Endothelial cell of umbilical vein (primary cell): ENCODE results near the gene DNAH1. TPM values are rescaled to one million over a fixed set of nuclear protein-coding genes. Genes with fewer than 3 reads are reported as not detected.

Experiments
- BruUV-seq: library from RNA; stranded (reverse); fragments of 400-500 nt; replicated peaks from 2 replicates; lab custom pipeline; 2021; lab: Mats Ljungman, UMichigan
- CTCF ChIA-PET: fragments of 300-600, 350-600 bp; sonication (Branson Sonifier 250); formaldehyde crosslinking; loops from one replicate; lab custom pipeline; 2021; ENCODE audit warnings: antibody characterized with exemption, inconsistent platforms; lab: Charles Lee
- POLR2A ChIA-PET: fragments of 300-600, 350-600 bp; sonication (Branson Sonifier 250); formaldehyde crosslinking; loops from one replicate; lab custom pipeline; 2021; ENCODE audit warnings: antibody characterized with exemption, inconsistent platforms; lab: Charles Lee
- DNase-seq: peaks from one replicate; pipeline ENCODE4 v3.0.0-alpha.2; 2011; ENCODE audit warnings: low read depth, low spot score
- FAIRE-seq: peaks from 2 replicates; lab custom pipeline; 2011; peaks lifted over from hg19 to GRCh38; lab: Jason Lieb, UNC
- H2AFZ ChIP-seq: 2 replicates; pipeline ENCODE4 v1.6.0; 2012; ENCODE audit warnings: low read depth, low read length, control low read depth, inconsistent platforms
- H3K27ac ChIP-seq: 2 replicates; pipeline ENCODE4 v1.5.1; 2011; ENCODE audit warnings: low read depth, mild to moderate bottlenecking, control low read depth, low read length, moderate library complexity; ENCODE audit not compliant: insufficient read depth
- H3K27me3 ChIP-seq, 2 experiments: 2 replicates each; pipeline versions ENCODE4 v1.6.0 to v1.6.1; 2011; ENCODE audit warnings: low read length in 2 of 2, mixed read lengths in 1 of 2; ENCODE audit not compliant: control insufficient read depth in 2 of 2, insufficient read depth in 2 of 2
- H3K36me3 ChIP-seq, 2 experiments: 2 replicates in 1 of 2; 3 replicates in 1 of 2; pipeline ENCODE4 v1.5.1; 2011; ENCODE audit warnings: low read length in 2 of 2, mild to moderate bottlenecking in 1 of 2, moderate library complexity in 1 of 2; ENCODE audit not compliant: control insufficient read depth in 2 of 2, insufficient read depth in 2 of 2; ENCODE audit errors: extremely low read depth in 1 of 2
- H3K4me1 ChIP-seq: 3 replicates; pipeline ENCODE4 v1.5.1; 2011; ENCODE audit warnings: mild to moderate bottlenecking, low read length; ENCODE audit not compliant: control insufficient read depth, insufficient read depth; ENCODE audit errors: extremely low read depth
- H3K4me2 ChIP-seq: 2 replicates; pipeline ENCODE4 v1.6.1; 2011; ENCODE audit warnings: low read length, control low read depth, mixed read lengths; ENCODE audit not compliant: insufficient read depth
- H3K4me3 ChIP-seq, 3 experiments: fragments of 200-600 bp in 1 of 3; sonication (generic), shearing (Covaris generic) in 1 of 3; replicated peaks in 1 of 3; 2 replicates each; pipeline ENCODE4 v1.5.1; 2011 to 2016; ENCODE audit warnings: control low read depth in 3 of 3, low read length in 3 of 3, mild to moderate bottlenecking in 2 of 3, inconsistent platforms in 1 of 3, low read depth in 1 of 3, moderate library complexity in 1 of 3; ENCODE audit not compliant: insufficient read depth in 1 of 3
- H3K79me2 ChIP-seq: 2 replicates; pipeline ENCODE4 v1.6.0; 2012; ENCODE audit warnings: low read length, inconsistent platforms; ENCODE audit not compliant: control insufficient read depth, insufficient read depth
- H3K9ac ChIP-seq: replicated peaks from 2 replicates; pipeline ENCODE3; 2011; ENCODE audit warnings: low read length, control low read depth; ENCODE audit not compliant: insufficient read depth; ENCODE audit errors: extremely low read depth
- H3K9me1 ChIP-seq: replicated peaks from 3 replicates; pipeline ENCODE4 v1.6.0; 2011; ENCODE audit warnings: mild to moderate bottlenecking, low read length; ENCODE audit not compliant: control insufficient read depth, insufficient read depth; ENCODE audit errors: extremely low read depth
- H3K9me3 ChIP-seq: replicated peaks from 2 replicates; pipeline ENCODE4 v1.5.1; 2012; ENCODE audit warnings: low read length, inconsistent platforms; ENCODE audit not compliant: control insufficient read depth, insufficient read depth
- H4K20me1 ChIP-seq: replicated peaks from 2 replicates; pipeline ENCODE3; 2011; ENCODE audit warnings: mild to moderate bottlenecking, low read length; ENCODE audit not compliant: control insufficient read depth, insufficient read depth; ENCODE audit errors: extremely low read depth
- EZH2 ChIP-seq: IDR thresholded peaks from 2 replicates; pipeline ENCODE4 v1.6.1; 2012; ENCODE audit warnings: borderline replicate concordance, low read depth, mild to moderate bottlenecking, moderate library complexity, low read length, inconsistent platforms; ENCODE audit not compliant: severe bottlenecking
- FOS ChIP-seq: IDR thresholded peaks from 2 replicates; pipeline ENCODE4 v1.6.1; 2011; ENCODE audit warnings: mild to moderate bottlenecking, low read length, moderate library complexity, borderline replicate concordance; ENCODE audit not compliant: insufficient read depth
- GATA2 ChIP-seq: IDR thresholded peaks from 2 replicates; pipeline ENCODE4 v1.7.0; 2011; ENCODE audit warnings: low read depth, mild to moderate bottlenecking, moderate library complexity, mixed read lengths, low read length; ENCODE audit not compliant: insufficient read length, insufficient read depth
- JUN ChIP-seq: IDR thresholded peaks from 2 replicates; pipeline ENCODE4 v1.6.1; 2011; ENCODE audit warnings: borderline replicate concordance, low read depth; ENCODE audit not compliant: insufficient read length, insufficient read depth
- MAX ChIP-seq: IDR thresholded peaks from 2 replicates; pipeline ENCODE4 v1.6.1; 2011; ENCODE audit not compliant: insufficient read depth, insufficient read length
- MYC ChIP-seq: IDR thresholded peaks from one replicate; pipeline ENCODE4 v1.6.1; 2011; ENCODE audit warnings: mild to moderate bottlenecking, low read depth, low read length
- POLR2A ChIP-seq: IDR thresholded peaks from 2 replicates; pipeline ENCODE4 v1.6.1; 2012; ENCODE audit warnings: low read depth, mild to moderate bottlenecking, control low read depth, low read length
- POLR2AphosphoS5 ChIP-seq: IDR thresholded peaks from 2 replicates; pipeline ENCODE4 v1.6.1; 2012; ENCODE audit warnings: low read depth, mild to moderate bottlenecking, control low read depth, low read length, moderate library complexity; ENCODE audit not compliant: insufficient read depth
- dilution Hi-C: fragments of 300-500 bp; cut with MboI; formaldehyde crosslinking; loops from one replicate; pipeline ENCODE4 v1.15.0; 2019; ENCODE audit warnings: low sequenced_read_pairs; ENCODE audit not compliant: extremely low pct_ligation_motif_present
- intact Hi-C: fragments of 100-400 bp; cut with micrococcal nuclease; formaldehyde crosslinking; loops from one replicate; pipeline ENCODE4 v1.10.0; 2022
- polyA plus RNA-seq, 4 experiments: library from polyadenylated mRNA; depleted of rRNA in 3 of 4; stranded (reverse) in 3 of 4; unstranded in 1 of 4; fragments of >200 nt; gene quantifications; 2 replicates each; pipeline versions ENCODE4 v1.2.1 to v1.2.3, GENCODE V29; 2011 to 2012; ENCODE audit warnings: missing spikeins in 1 of 4
- total RNA-seq: library from RNA; stranded (reverse); gene quantifications from 2 replicates; pipeline ENCODE4 v1.2.3, GENCODE V29; 2021
- TF ChIP-seq, protein P1 (sequence below), 2 donors: IDR thresholded peaks; 1 replicate in 1 of 2; 2 replicates in 1 of 2; pipeline ENCODE4 v1.5.1; 2011; ENCODE audit warnings: low read length in 2 of 2, mild to moderate bottlenecking in 2 of 2, moderate library complexity in 2 of 2, control low read depth in 1 of 2, inconsistent platforms in 1 of 2, low read depth in 1 of 2; ENCODE audit not compliant: insufficient read depth in 1 of 2; ENCODE audit errors: extremely low read depth in 1 of 2

DNAH1 gene
- total and polyA plus RNA-seq, 2 donors (not counting 3 experiments of a cell fraction or from before 2014, with no cell fraction given) = 5.8 to 6.0 TPM

- BruUV-seq = no TSS peak
- Histone ChIP-seq H3K9me1 (no peaks in the 10 kb centered on the region), H3K4me2 (peak overlapping the region; percentile 36), H3K27me3 (no peaks in the 10 kb centered on the region), H4K20me1 (no peaks in the 10 kb centered on the region), H3K36me3 (peaks cover 0 to 22% of the 10 kb centered on the region in 2 experiments), H3K79me2 (peaks cover 5% of the 10 kb centered on the region), H3K9ac (no peak overlapping the region), H3K27ac (peak overlapping the region; percentile 95), H3K4me3 (peak overlapping the region in 1 of 3 experiments; percentile 82), H3K9me3 (no peaks in the 10 kb centered on the region), H3K4me1 (peaks cover 10% of the 10 kb centered on the region), H2AFZ (no peak overlapping the region)
- DNase-seq (no peak), FAIRE-seq (no peak)
- dilution Hi-C loops (no loop called here), intact Hi-C loops (loop anchor here (2.0 kb wide), 1 partner anchor 50 kb away; the partner anchor contains the start of gene TWF2)
- ChIA-PET CTCF (interaction anchor here (1.0 to 8.2 kb wide), 7 partner anchors 10 to 96 kb away, joined by 3 to 107 read pairs (median 4); partner anchors contain the start of genes TWF2 and WDR82), POLR2A (interaction anchor here (0.6 to 1.7 kb wide), 2 partner anchors 10 to 41 kb away, joined by 6 to 9 read pairs; partner anchors contain the start of gene WDR82)
- TF ChIP-seq EZH2 (no peak), MAX (no peak), FOS (no peak), MYC (no peak), GATA2 (no peak), POLR2A (no peak), POLR2AphosphoS5 (no peak), JUN (no peak)
- TF ChIP-seq, protein P1, sequence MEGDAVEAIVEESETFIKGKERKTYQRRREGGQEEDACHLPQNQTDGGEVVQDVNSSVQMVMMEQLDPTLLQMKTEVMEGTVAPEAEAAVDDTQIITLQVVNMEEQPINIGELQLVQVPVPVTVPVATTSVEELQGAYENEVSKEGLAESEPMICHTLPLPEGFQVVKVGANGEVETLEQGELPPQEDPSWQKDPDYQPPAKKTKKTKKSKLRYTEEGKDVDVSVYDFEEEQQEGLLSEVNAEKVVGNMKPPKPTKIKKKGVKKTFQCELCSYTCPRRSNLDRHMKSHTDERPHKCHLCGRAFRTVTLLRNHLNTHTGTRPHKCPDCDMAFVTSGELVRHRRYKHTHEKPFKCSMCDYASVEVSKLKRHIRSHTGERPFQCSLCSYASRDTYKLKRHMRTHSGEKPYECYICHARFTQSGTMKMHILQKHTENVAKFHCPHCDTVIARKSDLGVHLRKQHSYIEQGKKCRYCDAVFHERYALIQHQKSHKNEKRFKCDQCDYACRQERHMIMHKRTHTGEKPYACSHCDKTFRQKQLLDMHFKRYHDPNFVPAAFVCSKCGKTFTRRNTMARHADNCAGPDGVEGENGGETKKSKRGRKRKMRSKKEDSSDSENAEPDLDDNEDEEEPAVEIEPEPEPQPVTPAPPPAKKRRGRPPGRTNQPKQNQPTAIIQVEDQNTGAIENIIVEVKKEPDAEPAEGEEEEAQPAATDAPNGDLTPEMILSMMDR (IDR thresholded peaks at IDR 0.05; ENCODE audit: extremely low read depth in 1 of 2, insufficient read depth in 1 of 2, low read depth in 1 of 2, low read length in 2 of 2) = no peak
Observed at GRCh38 chr3:52288674-52289073, 27.4 kb upstream of the DNAH1 start.
